ENCODE results near the gene C1orf35.

C1orf35 gene

GRCh38 chr1:228109073-228109961 lies 6.2 kb upstream of the C1orf35 start, which contains the start of gene MRPL55:
MRPL55 (minus strand) TSS chr1:228109299; CDS start chr1:228108260, 1,039 bp downstream.
- peak; percentile 98 for DNase-seq (ENCODE audit: low spot score)

- no peak for DNase-seq (ENCODE audit: low spot score)
Observed at GRCh38 chr1:228108742-228109072, 5.6 kb upstream of the C1orf35 start.

- no peak for DNase-seq (ENCODE audit: low spot score)
Observed at GRCh38 chr1:228108055-228108690, 5.0 kb upstream of the C1orf35 start.

- DNase-seq (ENCODE audit: low spot score): no peak
Observed at GRCh38 chr1:228107636-228108035, 4.5 kb upstream of the C1orf35 start.

- DNase-seq (ENCODE audit: low spot score): no peak
Observed at GRCh38 chr1:228106800-228107054, 3.6 kb upstream of the C1orf35 start.

- DNase-seq (ENCODE audit: low spot score): no peak
Observed at GRCh38 chr1:228105996-228106799, 3.1 kb upstream of the C1orf35 start.

- no peak for DNase-seq (ENCODE audit: low spot score)
Observed at GRCh38 chr1:228105270-228105995, 2.3 kb upstream of the C1orf35 start.

GRCh38 chr1:228104526-228105269 lies 1.6 kb upstream of the C1orf35 start:
- no peak for DNase-seq (ENCODE audit: low spot score)

GRCh38 chr1:228101994-228102790 lies 933 bp downstream of the C1orf35 start:
- no peak for DNase-seq (ENCODE audit: low spot score)

- DNase-seq (ENCODE audit: low spot score): no peak
Observed at GRCh38 chr1:228101614-228101993, 1.5 kb downstream of the C1orf35 start.

GRCh38 chr1:228100822-228101613 lies 2.1 kb downstream of the C1orf35 start:
- no peak for DNase-seq (ENCODE audit: low spot score)

- DNase-seq (ENCODE audit: low spot score): no peak
Observed at GRCh38 chr1:228099331-228099732, 3.8 kb downstream of the C1orf35 start.

- no peak for DNase-seq (ENCODE audit: low spot score)
Observed at GRCh38 chr1:228098323-228098931, 4.7 kb downstream of the C1orf35 start.

- DNase-seq (ENCODE audit: low spot score): no peak
Observed at GRCh38 chr1:228097333-228098081, 5.6 kb downstream of the C1orf35 start.

GRCh38 chr1:228096416-228097332 lies 6.5 kb downstream of the C1orf35 start:
- DNase-seq (ENCODE audit: low spot score): no peak

- no peak for DNase-seq (ENCODE audit: low spot score)
Observed at GRCh38 chr1:228095938-228096337, 7.2 kb downstream of the C1orf35 start.

- DNase-seq (ENCODE audit: low spot score): no peak
Observed at GRCh38 chr1:228095161-228095560, 8.0 kb downstream of the C1orf35 start.

Data from globus pallidus (tissue), 1 donor.